ENCODE measurements around the gene KLHL22. TPM values are rescaled to one million over a fixed set of nuclear protein-coding genes. Genes with fewer than 3 reads are reported as not detected.
"Not testable (repeated sequence)": the region's sequence is repeated elsewhere in the genome, so short reads cannot be mapped to it uniquely, and the experiment has no call there.

Gene KLHL22
- total and polyA plus RNA-seq, 2 of the 8 experiments (the other 6 are each of a cell fraction or from before 2014, with no cell fraction given) = 9.4 to 16.2 TPM

- H2AFZ ChIP-seq (ENCODE audit: low read length); H3K27ac ChIP-seq (ENCODE audit: low read depth, low read length); H3K56ac ChIP-seq (replicated peaks; ENCODE audit: insufficient read length, low read depth, low read length); H4K91ac ChIP-seq (replicated peaks; ENCODE audit: insufficient read length, low read length); H4K8ac ChIP-seq (ENCODE audit: extremely low read depth, insufficient read depth, low read length); FAIRE-seq; H3K14ac ChIP-seq (ENCODE audit: insufficient read length); H3K4me3 ChIP-seq (ENCODE audit: extremely low read depth in 1 of 4, insufficient read depth in 2 of 4, low read depth in 3 of 4, low read length in 4 of 4); H4K20me1 ChIP-seq (replicated peaks in 1 of 2; ENCODE audit: control insufficient read depth in 1 of 2, insufficient read depth in 2 of 2, low read length in 2 of 2); H2AK5ac ChIP-seq (ENCODE audit: low read depth, low read length); H3K23me2 ChIP-seq (ENCODE audit: low read depth, low read length); POLR2A ChIA-PET (ENCODE audit: partially characterized antibody); H3K4me2 ChIP-seq (ENCODE audit: insufficient read depth in 1 of 2, low read depth in 2 of 2, low read length in 2 of 2); H2BK20ac ChIP-seq (ENCODE audit: low read length); H3K4me1 ChIP-seq (replicated peaks in 1 of 4; ENCODE audit: control insufficient read depth in 3 of 4, insufficient read depth in 4 of 4, low read length in 3 of 4); H3K27me3 ChIP-seq (replicated peaks in 1 of 4; ENCODE audit: control insufficient read depth in 3 of 4, extremely low read depth in 1 of 4, insufficient read depth in 3 of 4, low read length in 3 of 4); H4K5ac ChIP-seq (ENCODE audit: insufficient read length, low read depth, low read length); H3K18ac ChIP-seq (ENCODE audit: extremely low read depth, low read length); H2BK15ac ChIP-seq (ENCODE audit: low read length); H3K9me3 ChIP-seq (ENCODE audit: insufficient read depth in 2 of 2, low read depth in 1 of 2, low read length in 1 of 2); H2BK5ac ChIP-seq (ENCODE audit: low read depth, low read length); H3K79me1 ChIP-seq (ENCODE audit: low read depth, low read length); H3K4ac ChIP-seq (replicated peaks; ENCODE audit: insufficient read length, low read depth, low read length); CTCF ChIA-PET (ENCODE audit: partially characterized antibody); H2BK12ac ChIP-seq (ENCODE audit: low read depth, low read length); H2BK120ac ChIP-seq (replicated peaks; ENCODE audit: low read depth, low read length); H3K9ac ChIP-seq (replicated peaks in 1 of 4; ENCODE audit: extremely low read depth in 1 of 4, low read depth in 3 of 4, low read length in 3 of 4); H3K23ac ChIP-seq (ENCODE audit: insufficient read length); DNase-seq (ENCODE audit: low read depth in 1 of 2, low spot score in 2 of 2); H3K79me2 ChIP-seq (ENCODE audit: control insufficient read depth in 1 of 2, insufficient read depth in 2 of 2, low read length in 2 of 2); H3K36me3 ChIP-seq (ENCODE audit: control insufficient read depth in 2 of 4, insufficient read depth in 4 of 4, low read length in 3 of 4): not testable (repeated sequence)
- 87% methylated on average over 8 of the region's 12 CpGs; no CpG with 5 or more reads in 1 of the 2 experiments for WGBS, 2 experiments (ENCODE audit: extremely low coverage in 1 of 2, insufficient coverage in 1 of 2, insufficient read length in 1 of 2, insufficient replicate concordance in 2 of 2, low coverage in 1 of 2, low lambda C conversion rate in 2 of 2, missing lambda C conversion rate in 1 of 2)
These were observed 20.0 kb downstream of the KLHL22 start for GRCh38 chr22:20475569-20475968.

All from H1 (cell line).